HL-60 (cell line): Measurements from ENCODE around the gene CLTB.

Experiments
- DNase-seq, 2 experiments: peaks; one replicate each; pipeline ENCODE4 v3.0.0-alpha.2; 2010 to 2020; ENCODE audit warnings: low read depth in 1 of 2, low spot score in 1 of 2
- H3K27ac ChIP-seq: fragments of 250-450 bp; sonication (Bioruptor Pico); replicated peaks from 2 replicates; pipeline ENCODE4 v1.5.1; 2020; ENCODE audit warnings: mild to moderate bottlenecking, moderate library complexity
- H3K27me3 ChIP-seq: fragments of 250-450 bp; sonication (Bioruptor Pico); 2 replicates; pipeline ENCODE4 v1.5.1; 2021; ENCODE audit warnings: mild to moderate bottlenecking, moderate library complexity; ENCODE audit not compliant: insufficient read depth, poor library complexity, severe bottlenecking
- H3K4me3 ChIP-seq: replicated peaks from 2 replicates; pipeline ENCODE4 v1.5.1; 2011; ENCODE audit warnings: mild to moderate bottlenecking, control low read depth, low read length; ENCODE audit not compliant: insufficient read depth
- GABPA ChIP-seq: IDR thresholded peaks from 2 replicates; pipeline ENCODE4 v1.6.1; 2012; ENCODE audit warnings: low read depth
- POLR2AphosphoS5 ChIP-seq: IDR thresholded peaks from 2 replicates; pipeline ENCODE4 v1.6.1; 2012; ENCODE audit warnings: low read depth
- SPI1 ChIP-seq: IDR thresholded peaks from 2 replicates; pipeline ENCODE4 v1.6.1; 2012; ENCODE audit warnings: low read depth, mild to moderate bottlenecking, borderline replicate concordance
- TF ChIP-seq, protein P1 (sequence below): IDR thresholded peaks from one replicate; pipeline ENCODE4 v1.5.1; 2011; ENCODE audit warnings: low read length, control low read depth, inconsistent platforms; ENCODE audit not compliant: insufficient read depth
- TF ChIP-seq, protein P2 (sequence below): IDR thresholded peaks from 2 replicates; pipeline ENCODE4 v1.6.1; 2012; ENCODE audit warnings: low read depth; ENCODE audit not compliant: insufficient replicate concordance

The CLTB gene

DNA sequence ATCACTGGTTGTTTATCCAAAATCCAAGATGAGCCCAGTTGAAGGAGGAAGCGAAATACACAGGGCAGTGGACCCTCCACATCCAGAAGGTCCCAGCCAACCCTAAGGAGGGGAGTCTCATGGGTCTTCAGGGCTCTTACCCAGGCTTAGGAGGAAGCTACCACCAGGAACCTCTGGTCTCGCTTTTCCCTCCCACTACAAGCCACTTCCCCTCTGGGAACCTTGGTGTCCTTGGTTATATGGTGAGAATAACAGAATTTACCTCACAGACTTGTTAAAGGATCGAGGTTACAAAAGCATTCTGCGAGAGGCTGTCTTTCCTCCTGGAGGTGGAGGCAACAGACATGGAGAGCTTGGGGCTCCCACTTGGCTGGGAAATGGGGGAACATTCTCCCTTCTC, 24.3 kb downstream of the CLTB start:
- TF ChIP-seq, protein P1, sequence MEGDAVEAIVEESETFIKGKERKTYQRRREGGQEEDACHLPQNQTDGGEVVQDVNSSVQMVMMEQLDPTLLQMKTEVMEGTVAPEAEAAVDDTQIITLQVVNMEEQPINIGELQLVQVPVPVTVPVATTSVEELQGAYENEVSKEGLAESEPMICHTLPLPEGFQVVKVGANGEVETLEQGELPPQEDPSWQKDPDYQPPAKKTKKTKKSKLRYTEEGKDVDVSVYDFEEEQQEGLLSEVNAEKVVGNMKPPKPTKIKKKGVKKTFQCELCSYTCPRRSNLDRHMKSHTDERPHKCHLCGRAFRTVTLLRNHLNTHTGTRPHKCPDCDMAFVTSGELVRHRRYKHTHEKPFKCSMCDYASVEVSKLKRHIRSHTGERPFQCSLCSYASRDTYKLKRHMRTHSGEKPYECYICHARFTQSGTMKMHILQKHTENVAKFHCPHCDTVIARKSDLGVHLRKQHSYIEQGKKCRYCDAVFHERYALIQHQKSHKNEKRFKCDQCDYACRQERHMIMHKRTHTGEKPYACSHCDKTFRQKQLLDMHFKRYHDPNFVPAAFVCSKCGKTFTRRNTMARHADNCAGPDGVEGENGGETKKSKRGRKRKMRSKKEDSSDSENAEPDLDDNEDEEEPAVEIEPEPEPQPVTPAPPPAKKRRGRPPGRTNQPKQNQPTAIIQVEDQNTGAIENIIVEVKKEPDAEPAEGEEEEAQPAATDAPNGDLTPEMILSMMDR = no peak
- TF ChIP-seq POLR2AphosphoS5 (no peak), SPI1 (peak; percentile 98)
- H3K27ac ChIP-seq = peak overlapping the region; percentile 70

DNA sequence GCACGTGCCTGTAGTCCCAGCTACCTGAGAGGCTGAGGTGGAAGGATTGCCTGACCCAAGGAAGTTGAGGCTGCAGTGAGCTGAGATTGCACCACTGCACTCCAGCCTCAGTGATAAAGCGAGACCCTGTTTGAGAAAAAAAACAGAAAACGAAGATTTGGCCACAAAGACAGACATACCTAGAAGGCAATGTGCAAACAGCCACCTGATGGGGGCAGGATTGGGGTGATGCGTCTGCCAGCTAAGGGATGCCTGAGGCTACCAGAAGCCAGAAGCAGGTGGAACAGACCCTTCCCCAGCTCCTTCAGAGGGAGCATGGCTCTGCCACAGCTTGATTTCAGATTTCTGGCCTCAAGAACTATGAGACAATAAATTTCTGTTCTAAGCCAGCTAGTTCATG, 24.9 kb downstream of the CLTB start:
- Histone ChIP-seq H3K27ac (peak overlapping the region; percentile 70), H3K27me3 (no peaks in the 10 kb centered on the region), H3K4me3 (no peak overlapping the region)
- DNase-seq = no peak
- TF ChIP-seq, protein P1 = no peak
- TF ChIP-seq GABPA (no peak), POLR2AphosphoS5 (no peak; the same call in 1 of the 2 replicates), SPI1 (no peak)
- TF ChIP-seq, protein P2, sequence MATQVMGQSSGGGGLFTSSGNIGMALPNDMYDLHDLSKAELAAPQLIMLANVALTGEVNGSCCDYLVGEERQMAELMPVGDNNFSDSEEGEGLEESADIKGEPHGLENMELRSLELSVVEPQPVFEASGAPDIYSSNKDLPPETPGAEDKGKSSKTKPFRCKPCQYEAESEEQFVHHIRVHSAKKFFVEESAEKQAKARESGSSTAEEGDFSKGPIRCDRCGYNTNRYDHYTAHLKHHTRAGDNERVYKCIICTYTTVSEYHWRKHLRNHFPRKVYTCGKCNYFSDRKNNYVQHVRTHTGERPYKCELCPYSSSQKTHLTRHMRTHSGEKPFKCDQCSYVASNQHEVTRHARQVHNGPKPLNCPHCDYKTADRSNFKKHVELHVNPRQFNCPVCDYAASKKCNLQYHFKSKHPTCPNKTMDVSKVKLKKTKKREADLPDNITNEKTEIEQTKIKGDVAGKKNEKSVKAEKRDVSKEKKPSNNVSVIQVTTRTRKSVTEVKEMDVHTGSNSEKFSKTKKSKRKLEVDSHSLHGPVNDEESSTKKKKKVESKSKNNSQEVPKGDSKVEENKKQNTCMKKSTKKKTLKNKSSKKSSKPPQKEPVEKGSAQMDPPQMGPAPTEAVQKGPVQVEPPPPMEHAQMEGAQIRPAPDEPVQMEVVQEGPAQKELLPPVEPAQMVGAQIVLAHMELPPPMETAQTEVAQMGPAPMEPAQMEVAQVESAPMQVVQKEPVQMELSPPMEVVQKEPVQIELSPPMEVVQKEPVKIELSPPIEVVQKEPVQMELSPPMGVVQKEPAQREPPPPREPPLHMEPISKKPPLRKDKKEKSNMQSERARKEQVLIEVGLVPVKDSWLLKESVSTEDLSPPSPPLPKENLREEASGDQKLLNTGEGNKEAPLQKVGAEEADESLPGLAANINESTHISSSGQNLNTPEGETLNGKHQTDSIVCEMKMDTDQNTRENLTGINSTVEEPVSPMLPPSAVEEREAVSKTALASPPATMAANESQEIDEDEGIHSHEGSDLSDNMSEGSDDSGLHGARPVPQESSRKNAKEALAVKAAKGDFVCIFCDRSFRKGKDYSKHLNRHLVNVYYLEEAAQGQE = no peak

More for the DNA sequence above, 24.3 kb downstream of the CLTB start:
- Histone ChIP-seq H3K27me3 (no peaks in the 10 kb centered on the region), H3K4me3 (no peak overlapping the region)
- peak; percentile 68 to 86 for DNase-seq

DNA sequence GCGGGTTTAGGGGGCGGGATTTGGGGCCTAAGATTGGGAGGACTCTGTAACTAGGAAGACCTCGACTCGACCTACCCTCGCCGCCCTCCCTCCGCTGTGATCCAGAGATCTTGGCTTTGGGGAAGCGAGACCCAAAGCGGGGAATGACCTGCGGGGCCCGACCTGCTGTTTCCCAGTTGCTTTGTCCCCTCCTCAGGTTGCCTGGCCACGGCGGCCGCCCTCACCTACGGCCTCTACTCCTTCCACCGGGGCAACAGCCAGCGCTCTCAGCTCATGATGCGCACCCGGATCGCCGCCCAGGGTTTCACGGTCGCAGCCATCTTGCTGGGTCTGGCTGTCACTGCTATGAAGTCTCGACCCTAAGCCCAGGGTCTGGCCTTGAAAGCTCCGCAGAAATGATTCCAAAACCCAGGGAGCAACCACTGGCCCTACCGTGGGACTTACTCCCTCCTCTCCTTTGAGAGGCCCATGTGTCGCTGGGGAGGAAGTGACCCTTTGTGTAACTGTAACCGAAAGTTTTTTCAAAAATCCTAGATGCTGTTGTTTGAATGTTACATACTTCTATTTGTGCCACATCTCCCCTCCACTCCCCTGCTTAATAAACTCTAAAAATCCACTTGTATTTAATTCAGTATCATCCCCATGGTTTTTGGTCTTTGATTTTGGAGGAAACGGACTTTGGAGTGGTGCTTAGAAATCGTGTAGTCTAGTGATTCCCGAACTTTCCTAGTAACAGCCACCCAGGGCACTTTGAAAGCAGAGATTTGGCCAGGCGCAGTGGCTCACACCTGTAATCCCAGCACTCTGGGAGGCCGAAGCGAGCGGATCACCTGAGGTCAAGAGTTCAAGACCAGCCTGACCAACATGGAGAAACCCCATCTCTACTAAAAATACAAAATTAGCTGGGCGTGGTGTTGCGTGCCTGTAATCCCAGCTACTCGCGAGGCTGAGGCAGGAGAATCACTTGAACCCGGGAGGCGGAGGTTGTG, 26.9 kb downstream of the CLTB start:
- no peak for DNase-seq
- peak overlapping the region; percentile 91 for H3K4me3 ChIP-seq
- peak overlapping the region; percentile 97 for H3K27ac ChIP-seq
- H3K27me3 ChIP-seq = no peaks in the 10 kb centered on the region
- TF ChIP-seq, protein P1 = no peak
- peak; percentile 81 for TF ChIP-seq SPI1
- peak; percentile 85 for TF ChIP-seq POLR2AphosphoS5

DNA sequence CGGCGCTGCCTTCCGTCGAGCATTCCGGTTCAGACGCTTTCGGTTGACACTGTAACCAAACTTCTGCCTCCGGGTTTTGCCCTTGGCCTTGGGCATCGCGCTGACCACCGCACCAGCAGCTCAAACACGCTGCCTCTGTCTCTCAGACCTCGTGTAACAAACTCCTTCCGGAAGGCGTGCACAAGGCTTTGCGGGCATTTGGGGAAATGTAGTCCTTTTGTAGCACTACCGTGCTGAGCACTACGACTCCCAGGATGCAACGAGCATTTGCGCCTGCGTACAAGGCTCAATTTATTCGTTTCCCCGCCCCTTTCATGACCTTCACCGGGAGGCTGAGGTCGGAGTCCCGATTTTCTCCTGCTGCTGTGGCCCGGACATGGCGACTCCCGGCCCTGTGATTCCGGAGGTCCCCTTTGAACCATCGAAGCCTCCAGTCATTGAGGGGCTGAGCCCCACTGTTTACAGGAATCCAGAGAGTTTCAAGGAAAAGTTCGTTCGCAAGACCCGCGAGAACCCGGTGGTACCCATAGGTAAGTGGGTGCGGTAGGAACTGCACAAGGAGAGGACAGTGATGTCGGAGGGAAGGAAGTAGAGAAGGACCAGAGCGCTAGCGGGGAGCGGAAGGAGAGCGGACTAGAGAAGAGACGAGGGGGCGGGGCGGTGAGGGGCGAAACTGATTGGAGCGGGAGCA, 27.8 kb downstream of the CLTB start, which contains the start of the genes HIGD2A and NOP16:
HIGD2A (plus strand) TSS at position 308 of the 691 bp plus-strand sequence; CDS start at position 377, 69 bp downstream.
NOP16 (minus strand) TSS at position 155 of the 691 bp plus-strand sequence; CDS start at position 96, 59 bp downstream.
- DNase-seq = peak; percentile 99
- H3K27ac ChIP-seq = peak within 1 kb of the TSS; percentile 97
- peak within 1 kb of the TSS; percentile 91 for H3K4me3 ChIP-seq
- H3K27me3 ChIP-seq = no peaks in the 10 kb centered on the region
- TF ChIP-seq SPI1 (peak; percentile 48; the same call in 1 of the 2 replicates), GABPA (peak; percentile 98), POLR2AphosphoS5 (peak; percentile 84)
- TF ChIP-seq, protein P2 = peak; percentile 48
- TF ChIP-seq, protein P1 = no peak
